CD4-positive, alpha-beta T cell treated with Interleukin-15 for 1 hour (primary cell): Measurements from ENCODE around the gene RNFT2.
"Not testable (repeated sequence)": the region's sequence is repeated elsewhere in the genome, so short reads cannot be mapped to it uniquely, and the experiment has no call there.

ENCODE experiments used
- DNase-seq: peaks from one replicate; pipeline ENCODE4 v3.0.0-alpha.2; 2020

The RNFT2 gene

DNA sequence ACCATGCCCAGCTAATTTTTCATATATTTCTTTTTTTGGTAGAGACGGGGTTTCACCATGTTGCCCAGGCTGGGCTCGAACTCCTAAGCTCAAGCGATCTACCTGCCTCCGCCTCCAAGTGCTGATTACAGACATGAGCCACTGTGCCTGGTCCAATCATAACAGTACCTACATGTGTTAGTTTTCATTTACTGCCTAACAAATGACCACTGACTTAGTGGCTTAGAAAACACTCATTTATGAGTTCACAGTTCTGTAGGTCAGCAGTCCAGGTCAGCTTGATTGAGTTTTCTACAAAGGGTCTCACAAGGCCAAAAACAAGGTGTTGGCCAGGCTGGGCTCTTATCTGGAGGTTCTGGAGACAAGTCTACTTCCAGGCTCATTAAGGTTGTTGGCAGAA, 60.6 kb downstream of the RNFT2 start:
- DNase-seq = no peak

DNA sequence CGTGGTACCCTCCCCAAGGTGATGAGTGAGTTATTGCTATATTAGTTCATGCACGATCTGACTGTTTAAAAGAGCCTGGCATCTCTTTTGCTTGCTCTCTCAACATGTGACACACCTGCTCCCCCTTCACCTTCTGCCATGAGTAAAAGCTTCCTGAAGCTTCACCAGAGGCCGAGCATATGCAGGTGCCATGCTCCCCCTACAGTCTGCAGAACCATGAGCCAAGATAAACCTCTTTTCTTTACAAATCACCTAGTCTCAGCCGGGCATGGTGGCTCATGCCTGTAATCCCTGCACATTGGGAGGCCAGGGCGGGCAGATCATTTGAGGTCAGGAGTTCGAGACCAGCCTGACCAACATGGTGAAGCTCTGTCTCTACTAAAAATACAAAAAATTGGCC, 61.8 kb downstream of the RNFT2 start:
- DNase-seq = no peak

DNA sequence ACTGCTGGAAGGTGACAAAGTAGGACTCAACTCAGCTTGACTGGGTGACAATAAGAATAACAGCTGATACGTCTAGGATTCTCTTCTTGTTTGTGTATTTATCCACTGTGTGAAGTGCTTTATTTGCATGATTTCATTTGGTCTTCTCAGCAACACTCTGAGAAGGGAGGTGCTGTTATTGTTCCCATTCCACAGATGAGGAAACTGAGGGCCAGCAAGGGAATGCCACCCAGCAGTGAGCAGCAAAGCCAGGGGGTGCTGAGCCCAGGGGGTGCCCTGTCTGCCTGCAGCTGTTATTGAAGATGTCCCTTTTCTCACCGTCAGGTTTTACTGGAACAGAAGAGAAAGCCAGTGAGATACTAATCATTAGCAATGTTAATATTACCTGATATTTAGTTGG, 62.8 kb downstream of the RNFT2 start:
- DNase-seq = no peak

DNA sequence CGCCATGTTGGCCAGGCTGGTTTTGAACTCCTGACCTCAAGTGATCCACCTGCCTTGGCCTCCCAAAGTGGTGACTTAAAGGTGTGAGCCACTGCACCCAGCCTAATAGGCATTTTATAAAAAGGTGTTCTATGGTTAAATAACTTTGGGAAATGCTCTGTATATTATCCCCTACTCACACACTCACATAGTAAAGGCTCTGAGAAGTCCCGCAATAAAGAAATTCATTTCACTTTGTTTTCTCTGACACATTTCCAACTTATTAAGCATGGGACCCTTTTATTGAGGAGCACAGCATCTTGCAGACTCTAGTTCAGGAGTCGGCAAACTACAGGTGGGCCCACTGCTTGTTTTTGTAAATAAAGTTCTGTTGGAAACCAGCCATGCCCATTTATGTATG, 63.9 kb downstream of the RNFT2 start:
- DNase-seq = no peak

DNA sequence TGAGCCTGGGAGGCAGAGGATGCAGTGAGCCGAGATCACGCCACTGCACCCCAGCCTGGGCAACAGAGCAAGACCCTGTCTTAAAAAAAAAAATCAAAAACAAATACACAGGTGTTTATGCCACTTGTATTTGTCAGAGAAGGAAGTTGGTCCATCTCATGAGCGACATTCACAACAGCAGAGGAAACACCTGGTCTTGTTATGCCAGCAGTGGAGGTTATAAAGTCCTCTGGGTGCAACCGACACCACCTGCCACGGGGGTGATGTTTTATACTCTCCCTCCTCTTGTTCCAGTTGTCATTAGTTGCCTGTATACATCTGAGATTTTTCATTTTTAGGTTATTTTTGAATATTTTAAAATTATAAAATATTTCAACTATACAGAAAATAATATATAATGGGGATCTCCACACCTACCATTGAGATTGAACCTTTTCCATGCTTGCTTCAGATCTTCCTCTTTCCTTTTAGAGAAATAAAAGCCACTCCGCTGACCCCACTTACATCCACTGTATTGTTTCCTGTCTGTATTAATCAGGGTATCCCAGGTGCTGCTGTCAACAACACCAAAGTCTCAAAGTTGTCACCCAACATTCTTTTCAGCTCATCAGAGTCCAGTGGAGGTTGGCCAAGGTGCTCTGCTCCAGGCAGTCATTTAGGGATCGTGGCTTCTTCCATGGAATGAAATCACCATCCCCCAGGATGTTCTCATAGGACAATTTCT, 65.1 kb downstream of the RNFT2 start:
- DNase-seq = peak; percentile 61

DNA sequence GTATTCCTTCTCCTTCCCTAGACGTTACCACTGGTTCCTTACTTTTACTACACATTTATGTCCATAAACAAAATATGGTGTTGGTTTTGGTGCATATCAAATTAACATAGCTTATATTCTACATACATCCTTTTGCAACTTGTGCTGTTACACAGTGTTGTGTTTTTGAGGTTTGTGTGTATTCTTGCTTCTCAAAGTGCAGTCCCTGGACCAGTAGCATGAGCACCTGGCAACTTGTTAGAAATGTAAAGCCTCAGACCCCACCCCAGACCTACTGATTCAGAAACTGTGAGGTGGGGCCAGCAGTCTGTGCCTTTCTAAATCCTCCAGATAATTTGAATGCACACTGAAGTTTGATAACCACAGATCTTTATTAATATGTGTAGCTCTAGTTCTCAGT, 65.9 kb downstream of the RNFT2 start:
- no peak for DNase-seq

DNA sequence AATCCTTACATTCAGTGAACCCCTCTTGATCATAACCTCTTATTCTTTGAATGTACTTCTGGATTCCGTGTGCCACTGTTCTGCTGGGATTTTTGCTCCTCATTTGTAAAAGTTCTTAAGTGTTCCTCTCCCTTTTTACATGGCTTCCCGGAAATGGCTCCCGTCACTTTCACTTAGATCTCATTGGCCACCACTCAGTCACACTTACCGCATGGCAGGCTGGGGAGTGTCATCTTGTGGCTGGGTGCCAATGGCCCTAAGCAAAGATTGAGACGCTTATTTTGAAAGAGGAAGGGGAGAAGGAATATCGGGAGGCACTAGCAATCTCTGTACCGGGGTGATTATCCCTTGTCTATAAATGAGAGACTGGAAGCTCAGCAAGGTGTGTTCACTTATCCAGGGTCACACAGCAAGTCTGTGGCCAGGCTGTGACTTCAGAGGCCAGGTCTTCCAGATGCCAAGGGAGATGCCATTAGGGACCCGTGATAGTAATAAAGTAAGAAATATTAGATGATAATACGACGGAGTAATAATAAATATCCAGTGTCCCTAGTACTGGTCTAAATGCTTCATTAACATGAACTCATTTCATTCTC, 68.8 kb downstream of the RNFT2 start:
- DNase-seq = no peak

DNA sequence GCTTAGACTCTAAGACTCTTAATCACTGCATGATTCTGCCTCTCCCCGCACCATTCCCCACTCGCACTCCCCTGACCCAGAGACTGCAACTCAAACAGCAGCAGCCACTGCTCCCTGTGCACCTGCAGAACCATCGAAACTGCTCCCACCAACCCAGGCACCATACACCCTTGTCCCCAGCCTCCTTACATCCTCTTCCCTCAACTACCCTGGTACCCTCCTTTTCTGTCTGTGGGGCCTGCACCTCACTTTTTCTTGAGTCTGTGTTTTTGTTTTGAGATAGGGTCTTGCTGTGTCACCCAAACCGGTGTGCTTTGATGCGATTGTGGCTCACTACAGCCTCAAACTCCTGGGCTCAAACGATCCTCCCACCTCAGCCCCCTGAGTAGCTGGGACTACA, 69.4 kb downstream of the RNFT2 start:
- no peak for DNase-seq

DNA sequence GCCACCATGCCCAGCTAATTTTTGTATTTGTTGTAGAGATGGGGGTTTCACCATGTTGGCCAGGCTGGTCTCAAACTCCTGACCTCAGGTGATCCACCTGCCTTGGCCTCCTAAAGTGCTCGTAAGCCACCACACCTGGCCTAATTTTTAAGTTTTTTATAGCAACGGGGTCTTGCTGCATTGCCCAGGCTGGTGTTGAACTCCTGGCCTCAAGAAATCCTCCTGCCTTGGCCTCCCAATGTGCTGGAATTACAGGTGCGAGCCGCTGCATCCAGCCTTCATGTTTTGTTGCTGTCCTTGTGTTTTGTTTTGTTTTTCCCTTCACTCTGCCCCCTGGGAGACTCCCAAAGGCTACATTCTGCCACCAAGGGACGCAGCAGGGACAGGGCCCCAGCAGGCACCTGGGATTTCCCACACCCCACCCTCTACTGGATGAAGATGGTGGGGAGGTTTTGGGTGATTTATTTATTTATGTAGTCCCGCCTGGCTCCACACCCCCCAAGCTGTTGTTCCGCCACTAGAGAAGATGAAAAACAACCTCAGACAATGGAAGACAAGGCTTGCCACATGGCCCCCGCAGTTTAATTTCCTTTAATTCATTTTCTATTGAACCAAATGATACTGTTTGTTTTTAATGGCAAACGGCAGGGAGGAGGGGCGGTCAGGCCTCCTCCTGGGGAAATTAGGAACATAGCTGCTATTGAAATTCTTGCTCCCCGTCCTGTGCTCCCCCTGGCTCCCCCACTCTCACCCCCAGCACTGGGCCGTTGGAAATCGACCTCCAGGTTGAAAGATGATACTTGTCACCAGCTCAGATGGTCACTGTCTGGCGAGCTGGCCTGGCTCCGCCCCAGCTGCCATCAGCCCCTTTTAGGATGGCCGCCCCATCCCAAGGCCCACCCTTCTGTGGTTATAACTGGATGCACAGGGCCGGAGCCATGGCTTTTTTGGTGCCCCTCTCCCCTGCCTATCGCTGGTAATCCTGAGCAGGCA, 70.3 kb downstream of the RNFT2 start:
- no peak for DNase-seq

DNA sequence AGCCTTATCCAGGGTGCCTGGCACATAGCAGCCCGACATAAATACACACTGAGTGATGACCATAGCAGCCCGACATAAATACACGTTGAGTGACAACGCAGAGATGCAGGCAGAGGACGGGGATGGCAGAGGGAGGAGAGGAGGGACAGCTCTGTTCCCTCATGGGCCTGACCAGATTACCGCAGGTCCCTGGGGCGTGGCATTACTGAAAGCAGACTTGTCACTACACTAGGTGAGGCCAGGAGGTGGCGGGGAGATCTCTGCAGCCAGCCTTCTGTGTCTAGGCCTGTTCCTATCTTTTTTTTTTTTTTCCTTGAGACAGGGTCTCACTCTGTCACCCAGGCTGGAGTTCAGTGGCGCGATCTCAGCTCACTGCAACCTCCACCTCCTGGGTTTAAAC, 74.1 kb downstream of the RNFT2 start:
- no peak for DNase-seq

DNA sequence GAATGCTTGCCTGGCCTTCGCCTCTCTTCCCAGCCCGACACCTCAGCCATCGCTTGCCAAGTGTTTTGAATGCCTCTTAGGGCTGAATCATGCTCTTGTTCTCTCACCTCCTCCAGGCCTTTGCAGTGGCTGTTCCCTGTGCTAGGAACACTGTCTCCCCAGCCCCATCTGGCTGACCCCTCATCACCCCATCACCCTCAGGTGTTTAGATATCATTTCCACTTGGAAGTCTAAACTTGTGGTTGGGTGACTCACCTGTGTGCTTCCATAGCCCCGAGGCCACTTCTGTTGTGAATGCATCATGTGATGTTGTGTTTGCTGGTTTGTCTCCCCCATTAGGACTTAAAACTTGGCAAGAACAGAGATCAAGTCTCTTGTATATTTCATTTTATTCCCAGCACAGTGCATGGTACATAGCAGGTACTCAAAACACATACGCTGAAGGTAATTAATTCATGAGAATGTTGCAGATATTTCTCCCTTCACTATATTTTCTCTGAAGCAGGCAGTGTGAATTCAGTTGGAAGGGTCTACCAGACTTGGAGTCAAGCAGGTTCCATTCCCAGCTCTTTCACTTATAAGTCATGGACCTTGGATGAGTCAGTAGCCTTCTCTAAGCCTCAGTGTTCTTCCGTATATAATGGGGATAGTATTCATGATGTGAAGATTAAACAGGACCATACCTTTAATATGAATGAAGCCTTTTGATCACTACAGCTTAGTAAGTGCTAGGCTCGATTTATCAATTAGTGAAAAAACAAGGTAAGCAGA, 75.3 kb downstream of the RNFT2 start:
- DNase-seq = no peak

DNA sequence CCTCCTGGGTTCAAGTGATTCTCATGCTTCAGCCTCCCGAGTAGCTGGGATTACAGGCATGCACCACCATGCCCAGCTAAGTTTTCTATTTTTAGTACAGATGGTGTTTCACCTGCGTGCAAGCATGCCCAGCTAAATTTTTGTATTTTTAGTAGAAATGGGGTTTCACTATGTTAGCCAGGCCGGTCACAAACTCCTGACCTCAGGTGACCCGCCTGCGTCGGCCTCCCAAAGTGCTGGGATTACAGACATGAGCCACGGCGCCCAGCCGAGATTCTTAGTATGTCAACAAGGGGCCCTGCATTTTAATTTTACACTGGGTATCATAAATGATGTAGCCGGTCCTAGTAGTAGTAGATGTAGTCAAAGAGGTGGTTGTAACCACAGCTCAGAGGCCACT, 76.7 kb downstream of the RNFT2 start:
- not testable (repeated sequence) for DNase-seq

DNA sequence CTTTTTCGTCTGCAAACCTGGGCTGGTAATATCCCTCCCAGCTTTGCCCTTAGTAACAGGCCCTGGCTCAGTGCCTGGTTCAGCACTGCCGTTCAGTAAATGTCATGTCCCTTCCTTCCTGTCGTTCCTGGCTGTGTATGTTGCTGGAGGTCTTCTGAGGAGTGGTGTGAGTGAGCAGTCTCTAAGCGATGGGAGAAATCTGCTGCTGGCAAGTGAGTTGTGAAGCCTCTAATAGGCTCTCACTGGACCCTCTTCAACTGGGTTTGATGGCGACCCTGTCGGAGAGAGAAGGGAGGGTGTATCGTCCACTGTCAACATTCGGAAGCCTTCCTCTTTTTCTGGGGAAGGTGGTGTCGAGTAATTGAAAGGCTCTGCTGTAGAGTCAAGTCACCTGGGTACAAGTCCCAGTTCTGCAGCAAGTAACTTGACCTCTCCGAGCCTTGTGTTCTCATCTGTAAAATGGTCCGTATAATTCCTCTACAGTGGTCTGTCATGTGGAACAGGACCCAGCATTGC, 80.3 kb downstream of the RNFT2 start:
- no peak for DNase-seq

DNA sequence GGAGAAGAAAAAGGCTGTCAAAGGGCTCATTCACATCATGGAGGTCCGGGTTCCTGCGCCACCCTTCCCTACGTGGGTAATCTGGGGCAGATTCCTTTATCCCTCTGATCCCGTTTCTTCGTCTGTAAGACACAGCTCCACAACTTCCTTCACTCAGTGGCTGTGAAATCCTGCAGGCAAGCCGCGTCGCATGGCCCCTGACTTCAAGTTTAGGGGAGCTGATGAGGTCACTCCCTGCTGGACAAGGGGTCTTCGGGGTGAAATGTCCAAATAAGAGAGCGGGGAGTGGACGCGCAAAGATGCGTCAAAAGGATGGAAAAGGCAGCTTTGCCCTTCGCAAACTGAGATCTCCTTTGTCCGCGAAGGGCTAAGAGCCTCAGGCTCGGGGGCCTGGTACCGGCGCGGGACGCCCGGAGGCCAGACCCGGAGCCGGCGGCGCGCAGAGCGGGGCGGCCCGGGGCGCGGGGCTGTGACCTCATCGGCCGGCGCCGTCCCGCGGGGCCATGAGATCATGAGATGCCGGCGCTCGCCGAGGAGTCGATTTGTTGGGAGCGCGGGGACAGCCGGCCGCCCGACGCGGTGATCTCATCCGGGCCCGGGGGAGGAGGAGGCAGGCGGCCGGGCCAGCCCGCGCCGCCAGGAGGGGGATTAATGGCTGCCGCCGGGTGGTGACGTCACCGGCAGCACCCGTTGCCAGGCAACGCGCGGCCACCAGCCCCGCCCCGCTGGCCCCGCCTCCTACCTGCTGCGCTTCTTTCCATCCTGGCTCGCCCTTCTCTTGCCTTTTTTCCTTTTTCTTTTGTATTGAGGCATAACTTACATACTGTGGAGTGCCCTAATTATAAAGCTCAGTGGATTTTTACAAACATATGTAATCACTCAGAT, 81.1 kb downstream of the RNFT2 start:
- peak; percentile 92 for DNase-seq

DNA sequence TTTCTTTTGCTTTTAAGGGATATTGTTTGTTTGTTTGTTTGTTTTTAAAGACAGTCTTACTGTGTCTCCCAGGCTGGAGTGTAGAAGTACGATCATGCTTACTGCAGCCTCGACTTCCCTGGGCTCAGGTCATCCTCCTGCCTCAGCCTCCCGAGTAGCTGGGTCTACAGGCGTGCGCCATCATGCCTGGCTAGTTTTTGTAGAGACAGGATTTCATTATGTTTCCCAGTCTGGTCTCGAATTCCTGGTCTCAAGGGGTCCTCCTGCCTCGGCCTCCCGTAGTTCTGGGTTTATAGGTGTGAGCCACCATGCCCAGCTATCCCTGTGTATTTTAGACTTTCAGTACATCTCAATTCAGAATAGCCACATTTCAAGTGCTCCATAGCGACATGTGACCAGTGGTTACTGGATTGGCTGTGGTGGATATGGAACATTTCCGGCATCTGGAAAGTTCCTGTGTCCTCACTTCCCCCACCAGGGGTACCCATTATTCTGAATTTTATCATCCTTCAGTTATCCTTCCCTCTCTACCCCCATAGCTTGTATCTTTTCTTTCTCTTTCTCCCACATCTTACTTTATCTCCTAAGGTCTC, 82.0 kb downstream of the RNFT2 start:
- DNase-seq = no peak

DNA sequence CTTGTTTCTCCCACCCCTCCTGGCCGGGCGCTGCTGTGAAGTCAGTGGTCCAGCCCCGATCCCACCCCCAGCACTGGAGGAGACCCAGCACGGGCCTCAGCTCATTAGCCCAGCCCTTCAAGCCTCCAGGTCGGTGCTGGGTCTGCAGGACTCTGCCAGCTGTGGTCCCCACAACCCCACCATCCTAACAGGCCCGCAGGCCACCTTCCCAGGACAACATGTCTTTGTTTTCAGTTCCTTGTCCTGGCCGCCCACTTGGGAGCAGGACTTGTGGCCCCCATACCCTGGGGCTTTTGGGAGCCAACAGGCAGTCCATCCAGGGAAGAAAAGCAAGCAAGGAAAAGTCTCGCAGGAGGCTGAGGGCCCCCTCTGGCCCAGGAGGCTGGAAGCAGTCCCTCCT, 83.2 kb downstream of the RNFT2 start:
- no peak for DNase-seq

DNA sequence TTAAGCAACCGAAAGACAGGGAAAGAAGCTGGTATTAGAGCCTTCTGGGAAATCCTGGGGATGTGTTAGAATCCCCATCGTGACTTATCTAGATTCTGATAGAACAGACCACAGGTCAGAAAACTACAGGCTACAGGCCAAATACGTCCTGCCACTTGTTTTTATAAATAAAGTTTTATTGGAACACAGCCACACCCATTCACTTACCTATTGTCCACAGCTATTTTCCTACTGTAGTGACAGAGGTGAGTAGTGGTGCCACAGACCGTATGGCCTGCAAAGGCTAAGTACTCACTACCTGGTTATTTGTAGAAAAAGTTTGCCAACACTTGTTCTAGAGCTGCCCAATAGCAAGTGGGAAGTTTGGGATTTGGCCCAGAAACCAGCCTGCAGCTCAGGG, 89.3 kb downstream of the RNFT2 start:
- no peak for DNase-seq

DNA sequence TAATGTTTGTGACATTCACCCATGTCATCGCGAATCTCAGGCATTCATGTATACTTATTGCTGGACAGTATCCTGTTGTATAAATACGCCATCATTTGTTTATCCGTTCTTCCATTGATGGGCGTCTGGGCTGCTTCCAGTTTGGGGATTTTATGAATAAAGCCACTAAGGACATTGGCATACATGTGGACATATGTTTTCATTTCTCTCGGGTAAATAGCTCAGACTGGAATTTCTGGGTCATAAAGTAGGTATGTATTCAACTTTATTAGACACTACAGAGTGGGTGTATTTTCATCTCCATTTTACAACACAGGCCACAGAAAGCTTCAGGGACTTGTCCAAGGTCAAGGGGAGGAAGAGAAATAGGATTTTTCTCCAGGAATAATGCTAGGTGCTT, 94.2 kb downstream of the RNFT2 start:
- no peak for DNase-seq

DNA sequence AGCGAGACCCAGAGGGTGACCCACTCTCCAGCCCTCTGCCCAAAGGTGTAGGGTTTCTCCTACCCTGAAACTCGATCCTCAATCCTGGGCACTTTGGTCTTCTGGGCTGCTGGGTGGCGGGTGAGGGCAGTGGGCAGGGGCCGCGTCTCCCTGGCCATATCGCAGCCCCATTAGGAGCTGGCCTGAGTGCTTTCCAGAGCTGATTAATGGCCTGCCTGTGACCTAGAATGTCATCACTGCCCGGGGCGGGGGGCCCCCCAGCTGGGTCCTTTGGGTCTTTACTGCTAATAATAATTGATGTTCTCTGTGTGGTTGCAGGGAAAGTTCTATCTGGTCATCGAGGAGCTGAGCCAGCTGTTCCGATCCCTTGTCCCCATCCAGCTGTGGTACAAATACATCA, 95.4 kb downstream of the RNFT2 start:
- DNase-seq = no peak

DNA sequence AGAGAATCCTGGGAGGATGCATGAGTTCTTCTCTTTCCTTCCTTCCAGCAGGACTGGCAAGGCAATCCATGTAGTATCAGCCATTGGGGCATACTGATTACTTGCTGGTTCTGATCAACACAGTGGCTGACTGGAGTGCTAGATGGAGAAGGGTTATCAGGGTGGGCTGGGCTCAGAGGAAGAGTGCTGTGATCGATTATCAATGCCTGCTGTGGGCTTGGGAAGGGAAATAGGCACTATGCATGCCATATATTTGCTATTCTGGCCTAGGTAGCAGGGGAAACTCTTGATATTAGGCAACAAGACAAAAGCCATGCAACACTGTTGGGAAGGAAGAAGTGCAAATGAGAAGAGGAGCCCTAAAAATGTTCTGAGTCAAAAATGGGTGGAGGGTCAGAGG, 97.4 kb downstream of the RNFT2 start:
- DNase-seq = no peak

DNA sequence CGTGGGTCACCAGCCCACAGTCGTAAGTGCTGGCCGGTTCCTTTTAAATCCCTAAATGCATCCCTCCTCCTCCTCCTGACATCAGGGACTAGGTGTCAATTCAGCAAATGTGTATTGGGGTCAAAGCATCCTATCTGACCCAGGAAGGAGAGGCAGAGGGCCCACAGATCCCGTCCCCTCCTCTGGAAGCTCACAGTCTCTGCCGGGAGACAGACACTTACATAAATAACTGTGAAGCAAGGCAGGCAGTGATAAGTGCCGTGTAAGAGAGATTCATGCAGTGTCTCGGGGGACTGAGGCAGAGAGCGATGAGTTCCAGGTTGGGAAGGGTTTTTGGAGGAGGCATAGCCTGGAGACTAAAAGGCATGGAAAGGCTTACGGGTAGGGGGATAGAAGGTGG, 99.0 kb downstream of the RNFT2 start:
- DNase-seq = no peak
